Fibroblast of skin of right biceps (primary cell): ENCODE data around the gene WBP4.
A peak's percentile ranks its signal among the peaks of the same experiment; 100 is the strongest.
"Not testable (repeated sequence)": the region's sequence is repeated elsewhere in the genome, so short reads cannot be mapped to it uniquely, and the experiment has no call there.

Experiments
- DNase-seq: peaks from one replicate; pipeline ENCODE4 v3.0.0-alpha.2; 2013

WBP4 gene

GRCh38 chr13:41061075-41061913, at the start of gene WBP4:
Gene WBP4 (plus strand): TSS chr13:41061509. CDS start chr13:41061674, 165 bp downstream.
- peak; percentile 97 for DNase-seq

GRCh38 chr13:41012536-41012935, 48.8 kb upstream of the WBP4 start:
- no peak for DNase-seq

GRCh38 chr13:41013835-41014234, 47.5 kb upstream of the WBP4 start:
- DNase-seq = no peak

GRCh38 chr13:41015920-41016319, 45.4 kb upstream of the WBP4 start:
- no peak for DNase-seq

GRCh38 chr13:41017159-41017558, 44.1 kb upstream of the WBP4 start:
- DNase-seq = no peak

- DNase-seq = no peak
Observed at GRCh38 chr13:41017817-41018601, 43.3 kb upstream of the WBP4 start.

GRCh38 chr13:41018602-41018948, 42.7 kb upstream of the WBP4 start:
- DNase-seq = no peak

- peak; percentile 38 for DNase-seq
Observed at GRCh38 chr13:41019011-41019487, 42.3 kb upstream of the WBP4 start, which contains the start of gene ELF1. Gene ELF1 (minus strand): TSS chr13:41019316. CDS start chr13:40982054, 37,262 bp downstream.

GRCh38 chr13:41019578-41020347, 41.5 kb upstream of the WBP4 start:
- DNase-seq = no peak

GRCh38 chr13:41025518-41025917, 35.8 kb upstream of the WBP4 start:
- no peak for DNase-seq

- DNase-seq = no peak
Observed at GRCh38 chr13:41026788-41027187, 34.5 kb upstream of the WBP4 start.

GRCh38 chr13:41028051-41028450, 33.3 kb upstream of the WBP4 start:
- peak; percentile 37 for DNase-seq

- DNase-seq = no peak
Observed at GRCh38 chr13:41029629-41030028, 31.7 kb upstream of the WBP4 start.

GRCh38 chr13:41032691-41033376, 28.5 kb upstream of the WBP4 start:
- DNase-seq = no peak

- DNase-seq = no peak
Observed at GRCh38 chr13:41034382-41034781, 26.9 kb upstream of the WBP4 start.

- no peak for DNase-seq
Observed at GRCh38 chr13:41034881-41035280, 26.4 kb upstream of the WBP4 start.

- not testable (repeated sequence) for DNase-seq
Observed at GRCh38 chr13:41036557-41036956, 24.8 kb upstream of the WBP4 start.

GRCh38 chr13:41039746-41040145, 21.6 kb upstream of the WBP4 start:
- DNase-seq = no peak

GRCh38 chr13:41040584-41041334, 20.6 kb upstream of the WBP4 start:
- no peak for DNase-seq

GRCh38 chr13:41042419-41042818, 18.9 kb upstream of the WBP4 start:
- DNase-seq = not testable (repeated sequence)

GRCh38 chr13:41048640-41049039, 12.7 kb upstream of the WBP4 start:
- DNase-seq = no peak
